ENCODE data around the gene KCNA1. TPM values are rescaled to one million over a fixed set of nuclear protein-coding genes. Genes with fewer than 3 reads are reported as not detected.

KCNA1 gene
- total and polyA plus RNA-seq, 8 donors = 0.15 to 5.4 (median 1.9) TPM; not detected in 4

- TF ChIP-seq POLR2A (IDR thresholded peaks at IDR 0.05) (no peak), EP300 (IDR thresholded peaks at IDR 0.05) (no peak), POLR2AphosphoS5 (IDR thresholded peaks at IDR 0.05) (no peak), CTCF (IDR thresholded peaks at IDR 0.05) (no peak)
- Histone ChIP-seq H3K27ac (no peak overlapping the region), H3K4me1 (peaks cover 0 to 16% (median 0%) of the 10 kb centered on the region in 4 donors), H3K27me3 (peaks cover 0 to 44% (median 0%) of the 10 kb centered on the region in 3 donors), H3K4me3 (no peak overlapping the region), H3K36me3 (no peaks in the 10 kb centered on the region), H3K9me3 (no peaks in the 10 kb centered on the region)
- WGBS, 5 donors = 81 to 87% (median 84%) methylated on average over 9 of the region's 9 CpGs
- DNase-seq = no peak
- intact Hi-C loops (cut with DNase I; ENCODE audit: low total_unique reads) = no loop called here
Measured at GRCh38 chr12:4864575-4864974, 45.1 kb upstream of the KCNA1 start.

- intact Hi-C loops (cut with DNase I; ENCODE audit: low total_unique reads) = no loop called here
- no peak overlapping the region for H3K4me3 ChIP-seq
- H3K27ac ChIP-seq = no peak overlapping the region
- TF ChIP-seq CTCF (IDR thresholded peaks at IDR 0.05) (no peak), EP300 (IDR thresholded peaks at IDR 0.05) (no peak), POLR2AphosphoS5 (IDR thresholded peaks at IDR 0.05) (no peak), POLR2A (IDR thresholded peaks at IDR 0.05) (no peak)
- H3K27me3 ChIP-seq = peaks cover 0 to 49% (median 0%) of the 10 kb centered on the region in 3 donors
- H3K4me1 ChIP-seq = peaks cover 0 to 12% (median 0%) of the 10 kb centered on the region in 4 donors
- DNase-seq = no peak
- H3K9me3 ChIP-seq = no peaks in the 10 kb centered on the region
- WGBS, 5 donors = 71 to 78% (median 74%) methylated on average over 5 of the region's 5 CpGs
- H3K36me3 ChIP-seq = no peaks in the 10 kb centered on the region
Measured at GRCh38 chr12:4865246-4865645, 44.5 kb upstream of the KCNA1 start.

- 30 to 48% (median 38%) methylated on average over 9 of the region's 9 CpGs for WGBS, 5 donors
- TF ChIP-seq EP300 (IDR thresholded peaks at IDR 0.05) (peak; percentile 53), POLR2A (IDR thresholded peaks at IDR 0.05) (no peak), POLR2AphosphoS5 (IDR thresholded peaks at IDR 0.05) (peak in 2 of 3 donors; percentile 52 to 79), CTCF (IDR thresholded peaks at IDR 0.05) (no peak)
- intact Hi-C loops (cut with DNase I; ENCODE audit: low total_unique reads) = no loop called here
- peak overlapping the region in 1 of 5 donors; percentile 29 for H3K27ac ChIP-seq
- H3K27me3 ChIP-seq = peaks cover 0 to 54% (median 4%) of the 10 kb centered on the region in 3 donors
- H3K36me3 ChIP-seq = no peaks in the 10 kb centered on the region
- no peaks in the 10 kb centered on the region for H3K9me3 ChIP-seq
- peak in 1 of 2 donors; percentile 64 for DNase-seq
- H3K4me3 ChIP-seq = no peak overlapping the region
- H3K4me1 ChIP-seq = peaks cover 0 to 9% (median 0%) of the 10 kb centered on the region in 4 donors
Measured at GRCh38 chr12:4866299-4866698, 43.4 kb upstream of the KCNA1 start.

- H3K36me3 ChIP-seq = no peaks in the 10 kb centered on the region
- H3K27ac ChIP-seq = no peak overlapping the region
- TF ChIP-seq POLR2A (IDR thresholded peaks at IDR 0.05) (no peak), POLR2AphosphoS5 (IDR thresholded peaks at IDR 0.05) (no peak), EP300 (IDR thresholded peaks at IDR 0.05) (no peak), CTCF (IDR thresholded peaks at IDR 0.05) (no peak)
- H3K27me3 ChIP-seq = peaks cover 0 to 59% (median 5%) of the 10 kb centered on the region in 3 donors
- DNase-seq = no peak
- intact Hi-C loops (cut with DNase I; ENCODE audit: low total_unique reads) = no loop called here
- peaks cover 0 to 9% (median 0%) of the 10 kb centered on the region in 4 donors for H3K4me1 ChIP-seq
- no peak overlapping the region for H3K4me3 ChIP-seq
- H3K9me3 ChIP-seq = no peaks in the 10 kb centered on the region
- WGBS, 5 donors = 76 to 89% (median 82%) methylated on average over 5 of the region's 5 CpGs
Measured at GRCh38 chr12:4867384-4867783, 42.3 kb upstream of the KCNA1 start.
